Measurements from ENCODE around the gene EFHC1. TPM values are rescaled to one million over a fixed set of nuclear protein-coding genes. Genes with fewer than 3 reads are reported as not detected.
A peak's percentile ranks its signal among the peaks of the same experiment; 100 is the strongest.

Gene EFHC1
- total and polyA plus RNA-seq, 2 donors from 2014 or later = 25.4 to 33.9 TPM

- no peak for TF ChIP-seq CTCF (IDR thresholded peaks at IDR 0.05; ENCODE audit: borderline replicate concordance, extremely low read depth, insufficient read depth)
- H3K36me3 ChIP-seq (ENCODE audit: control insufficient read depth in 2 of 3, insufficient read depth in 3 of 3, low read length in 3 of 3) = peaks cover 0 to 14% (median 2%) of the 10 kb centered on the region in 3 donors
- H3K9ac ChIP-seq (ENCODE audit: low read length in 3 of 3) = peak overlapping the region in 1 of 3 donors; percentile 12
- H3K4me3 ChIP-seq (ENCODE audit: low read length in 3 of 3) = no peak overlapping the region
- no peaks in the 10 kb centered on the region for H3K27me3 ChIP-seq (ENCODE audit: control insufficient read depth, insufficient read depth, low read length)
- H3K27ac ChIP-seq (ENCODE audit: low read depth in 2 of 2, low read length in 2 of 2) = peak overlapping the region in 1 of 2 donors; percentile 67
- peaks cover 0 to 9% (median 0%) of the 10 kb centered on the region in 3 donors for H3K4me1 ChIP-seq (ENCODE audit: control insufficient read depth in 2 of 3, insufficient read depth in 2 of 3, low read depth in 1 of 3, low read length in 3 of 3)
- DNase-seq (peak in 1 of 5 donors; percentile 92), FAIRE-seq (no peak)
- H3K9me3 ChIP-seq (ENCODE audit: control insufficient read depth in 2 of 3, insufficient read depth in 1 of 3, low read length in 3 of 3) = no peaks in the 10 kb centered on the region
- intact Hi-C loops (cut with DNase I) = no loop called here
Measured at GRCh38 chr6:52517502-52518278, 97.5 kb downstream of the EFHC1 start.

GRCh38 chr6:52518279-52518945, 98.3 kb downstream of the EFHC1 start:
- TF ChIP-seq CTCF (IDR thresholded peaks at IDR 0.05; ENCODE audit: borderline replicate concordance, extremely low read depth, insufficient read depth) = no peak
- no peak overlapping the region for H3K4me3 ChIP-seq (ENCODE audit: low read length in 3 of 3)
- DNase-seq = no peak
- intact Hi-C loops (cut with DNase I) = no loop called here
- peaks cover 0 to 14% (median 2%) of the 10 kb centered on the region in 3 donors for H3K36me3 ChIP-seq (ENCODE audit: control insufficient read depth in 2 of 3, insufficient read depth in 3 of 3, low read length in 3 of 3)
- H3K9me3 ChIP-seq (ENCODE audit: control insufficient read depth in 2 of 3, insufficient read depth in 1 of 3, low read length in 3 of 3) = no peaks in the 10 kb centered on the region
- no peaks in the 10 kb centered on the region for H3K27me3 ChIP-seq (ENCODE audit: control insufficient read depth, insufficient read depth, low read length)
- no peak overlapping the region for H3K9ac ChIP-seq (ENCODE audit: low read length in 3 of 3)
- FAIRE-seq = no peak
- H3K27ac ChIP-seq (ENCODE audit: low read depth in 2 of 2, low read length in 2 of 2) = peak overlapping the region in 1 of 2 donors; percentile 67
- peaks cover 0 to 8% (median 0%) of the 10 kb centered on the region in 3 donors for H3K4me1 ChIP-seq (ENCODE audit: control insufficient read depth in 2 of 3, insufficient read depth in 2 of 3, low read depth in 1 of 3, low read length in 3 of 3)

GRCh38 chr6:52519618-52520017, 99.5 kb downstream of the EFHC1 start:
- TF ChIP-seq CTCF (IDR thresholded peaks at IDR 0.05; ENCODE audit: borderline replicate concordance, extremely low read depth, insufficient read depth) = no peak
- no peak for FAIRE-seq
- peaks cover 0 to 11% (median 0%) of the 10 kb centered on the region in 3 donors for H3K36me3 ChIP-seq (ENCODE audit: control insufficient read depth in 2 of 3, insufficient read depth in 3 of 3, low read length in 3 of 3)
- no peak overlapping the region for H3K27ac ChIP-seq (ENCODE audit: low read depth in 2 of 2, low read length in 2 of 2)
- no peaks in the 10 kb centered on the region for H3K27me3 ChIP-seq (ENCODE audit: control insufficient read depth, insufficient read depth, low read length)
- no peak for DNase-seq
- intact Hi-C loops (cut with DNase I) = no loop called here
- H3K9ac ChIP-seq (ENCODE audit: low read length in 3 of 3) = no peak overlapping the region
- no peaks in the 10 kb centered on the region for H3K9me3 ChIP-seq (ENCODE audit: control insufficient read depth in 2 of 3, insufficient read depth in 1 of 3, low read length in 3 of 3)
- peaks cover 0 to 8% (median 0%) of the 10 kb centered on the region in 3 donors for H3K4me1 ChIP-seq (ENCODE audit: control insufficient read depth in 2 of 3, insufficient read depth in 2 of 3, low read depth in 1 of 3, low read length in 3 of 3)
- no peak overlapping the region for H3K4me3 ChIP-seq (ENCODE audit: low read length in 3 of 3)

Measured in kidney (tissue), 14 donors.